GM19238 (cell line): Measurements from ENCODE around the gene DAGLA.
"Not testable (repeated sequence)": the region's sequence is repeated elsewhere in the genome, so short reads cannot be mapped to it uniquely, and the experiment has no call there.

Experiments
- DNase-seq: peaks from one replicate; pipeline ENCODE4 v3.0.0; 2011; ENCODE audit warnings: low spot score; ENCODE audit not compliant: insufficient read length

DAGLA gene

GRCh38 chr11:61679893-61680621, at the start of gene DAGLA:
TSS of gene DAGLA (plus strand) at chr11:61680391. CDS start at chr11:61720156, 39,765 bp downstream.
- peak; percentile 68 for DNase-seq

GRCh38 chr11:61632096-61632495, 48.1 kb upstream of the DAGLA start:
- DNase-seq, result no peak

GRCh38 chr11:61635304-61635703, 44.9 kb upstream of the DAGLA start:
- DNase-seq, result no peak

- DNase-seq, result no peak
Measured at GRCh38 chr11:61635787-61636186, 44.4 kb upstream of the DAGLA start.

GRCh38 chr11:61636676-61637075, 43.5 kb upstream of the DAGLA start:
- DNase-seq, result no peak

- no peak for DNase-seq
Measured at GRCh38 chr11:61637277-61637676, 42.9 kb upstream of the DAGLA start.

- no peak for DNase-seq
Measured at GRCh38 chr11:61639816-61640443, 40.3 kb upstream of the DAGLA start.

- no peak for DNase-seq
Measured at GRCh38 chr11:61642162-61642561, 38.0 kb upstream of the DAGLA start.

GRCh38 chr11:61645179-61645868, 34.9 kb upstream of the DAGLA start:
- DNase-seq, result no peak

- no peak for DNase-seq
Measured at GRCh38 chr11:61647529-61647928, 32.7 kb upstream of the DAGLA start.

- no peak for DNase-seq
Measured at GRCh38 chr11:61650781-61651571, 29.2 kb upstream of the DAGLA start.

GRCh38 chr11:61652135-61652534, 28.1 kb upstream of the DAGLA start:
- no peak for DNase-seq

- no peak for DNase-seq
Measured at GRCh38 chr11:61654397-61654829, 25.8 kb upstream of the DAGLA start.

GRCh38 chr11:61655266-61656159, 24.7 kb upstream of the DAGLA start:
- not testable (repeated sequence) for DNase-seq

GRCh38 chr11:61656347-61657077, 23.7 kb upstream of the DAGLA start:
- no peak for DNase-seq

GRCh38 chr11:61657566-61658290, 22.5 kb upstream of the DAGLA start:
- DNase-seq, result no peak

- DNase-seq, result no peak
Measured at GRCh38 chr11:61659413-61660196, 20.6 kb upstream of the DAGLA start.

- not testable (repeated sequence) for DNase-seq
Measured at GRCh38 chr11:61660997-61661396, 19.2 kb upstream of the DAGLA start.
